ENCODE data around the gene LHFPL2.

LHFPL2 gene

DNA sequence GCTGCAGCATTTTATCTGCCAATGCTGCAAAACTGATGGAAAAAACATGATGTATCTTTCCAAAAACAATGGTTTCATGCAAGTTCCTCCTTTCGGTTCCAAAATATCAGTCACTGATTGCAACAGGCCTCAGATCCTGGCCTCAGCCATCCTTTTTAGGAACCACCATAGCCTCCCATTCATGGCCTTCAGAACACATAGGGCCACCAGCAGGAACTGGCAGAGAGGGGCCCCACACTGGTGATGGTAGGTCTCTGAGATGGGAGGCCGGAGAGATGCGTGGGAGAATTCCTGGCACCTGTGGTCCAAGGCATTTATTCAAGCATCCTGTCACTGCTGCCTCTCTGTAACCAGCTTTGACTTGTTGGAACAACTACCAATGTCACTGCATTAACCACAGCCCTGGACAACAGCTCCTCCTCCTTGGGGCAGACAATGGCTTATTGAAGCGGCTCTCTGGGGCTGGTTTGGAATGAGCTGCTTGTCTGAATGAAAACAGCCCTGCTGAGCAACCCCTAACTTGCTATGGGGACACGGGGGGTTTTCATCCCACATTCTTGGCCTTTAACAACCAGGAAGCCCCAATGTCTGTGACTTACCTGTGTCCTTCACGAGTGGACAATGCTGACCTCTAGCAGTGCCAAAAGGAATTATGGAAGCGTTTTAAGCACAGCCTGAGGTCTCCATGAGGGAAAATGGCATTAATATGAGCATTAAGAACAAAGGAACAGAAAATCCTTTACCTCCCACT lies 108.1 kb downstream of the LHFPL2 start:
- DNase-seq, result no peak

DNA sequence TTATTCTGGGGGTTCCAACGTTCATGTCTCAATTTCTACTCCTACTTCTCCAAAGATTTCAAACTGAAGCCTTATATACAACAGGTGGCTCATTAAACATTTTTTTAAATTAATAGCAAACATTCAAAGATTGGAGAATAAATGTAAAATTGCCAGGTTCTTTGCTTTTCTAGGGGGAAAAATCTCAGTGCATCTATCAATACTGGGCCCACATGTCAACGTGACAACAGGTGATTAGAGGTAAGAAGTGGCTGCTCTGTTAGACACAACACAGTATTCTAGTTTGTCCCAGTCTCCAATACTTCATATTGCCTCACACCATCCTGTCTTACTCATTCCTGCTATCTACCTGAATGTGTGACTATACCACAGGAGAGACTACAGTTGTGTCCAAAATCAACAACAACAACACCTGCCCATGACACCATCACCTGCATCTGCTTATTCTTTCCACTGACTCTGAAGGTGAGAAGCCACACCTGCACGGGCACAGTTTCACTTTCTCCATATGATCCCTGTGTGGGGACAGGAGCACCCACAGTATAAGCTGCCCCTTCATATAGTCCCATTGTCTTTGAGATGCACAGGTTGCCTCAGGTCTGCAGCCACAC lies 110.2 kb downstream of the LHFPL2 start:
- no peak for DNase-seq

DNA sequence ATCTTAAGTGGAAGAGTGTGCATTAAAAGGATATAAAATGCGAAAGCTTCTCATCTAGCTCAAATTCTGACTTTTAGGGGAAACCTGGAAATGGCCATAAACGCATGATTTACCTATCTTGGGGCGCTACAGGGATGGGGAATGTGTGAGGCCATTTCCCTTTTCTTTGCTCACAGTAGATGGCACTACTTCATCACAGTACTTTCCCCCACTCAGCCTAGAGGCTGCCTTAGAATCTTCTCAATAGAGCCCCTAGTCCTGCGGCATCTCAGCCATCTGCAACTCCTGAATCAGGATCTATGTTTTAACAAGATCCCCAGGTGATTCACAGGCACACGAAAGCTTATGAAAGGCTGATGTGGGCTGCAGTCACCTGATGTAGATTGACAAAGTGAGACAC lies 110.8 kb downstream of the LHFPL2 start:
- peak; percentile 81 for DNase-seq

DNA sequence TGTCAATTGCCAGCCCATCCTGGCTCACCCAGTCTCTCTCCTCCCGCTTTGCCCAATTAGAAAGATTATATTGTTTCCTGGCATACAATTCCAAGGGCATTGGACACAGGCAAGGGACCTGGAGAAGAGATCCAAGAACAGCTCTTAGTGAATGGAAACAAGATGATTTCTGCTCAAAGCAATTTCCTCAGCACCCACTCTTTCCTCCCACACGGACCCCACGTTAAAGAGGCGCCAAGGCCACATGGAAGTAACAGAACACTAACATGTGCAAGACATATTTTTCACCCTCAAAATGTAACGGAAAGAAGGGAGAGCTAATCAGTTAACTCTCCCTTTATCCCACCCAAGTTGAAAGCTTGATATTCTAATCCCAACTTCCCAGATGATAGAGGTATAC lies 111.2 kb downstream of the LHFPL2 start:
- no peak for DNase-seq

DNA sequence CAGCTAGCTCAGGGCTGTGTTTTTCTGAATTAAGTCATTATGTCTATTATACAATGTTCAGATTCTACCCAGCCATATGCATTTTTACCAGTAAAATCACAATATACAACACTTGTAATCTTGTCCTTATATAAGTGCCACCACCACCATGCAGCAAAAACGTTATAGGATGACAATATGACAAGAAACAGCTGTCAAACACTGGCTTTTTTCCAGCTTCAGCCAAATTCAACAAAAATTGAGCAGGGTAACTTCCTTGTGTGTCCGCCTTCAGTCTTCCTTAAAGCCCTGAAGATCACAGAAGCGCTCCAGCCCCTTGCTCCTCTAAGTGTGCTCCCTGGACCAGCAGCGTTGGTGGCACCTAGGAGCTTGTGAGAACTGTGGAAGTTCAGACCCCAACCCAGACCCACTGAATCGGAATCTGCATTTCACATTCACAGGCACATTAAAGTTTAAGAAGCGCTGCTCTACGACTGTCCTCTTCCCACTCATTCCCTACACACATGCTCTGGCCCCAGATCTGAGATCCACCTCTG lies 111.8 kb downstream of the LHFPL2 start:
- no peak for DNase-seq

DNA sequence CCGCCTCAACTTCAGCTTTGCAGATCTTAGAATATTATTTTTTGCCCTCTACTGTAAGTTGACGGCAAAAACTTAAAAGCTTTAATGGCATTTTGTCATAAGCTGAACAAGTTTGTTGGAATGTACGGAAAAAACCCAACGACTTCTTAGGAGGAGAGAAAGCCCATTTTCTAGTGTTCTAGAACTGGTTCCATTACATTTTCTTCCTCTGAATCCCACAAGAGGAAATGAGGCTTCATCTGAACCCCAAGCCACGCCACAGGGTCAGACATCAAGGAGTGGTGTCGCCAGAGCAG lies 113.7 kb downstream of the LHFPL2 start:
- DNase-seq, result no peak

DNA sequence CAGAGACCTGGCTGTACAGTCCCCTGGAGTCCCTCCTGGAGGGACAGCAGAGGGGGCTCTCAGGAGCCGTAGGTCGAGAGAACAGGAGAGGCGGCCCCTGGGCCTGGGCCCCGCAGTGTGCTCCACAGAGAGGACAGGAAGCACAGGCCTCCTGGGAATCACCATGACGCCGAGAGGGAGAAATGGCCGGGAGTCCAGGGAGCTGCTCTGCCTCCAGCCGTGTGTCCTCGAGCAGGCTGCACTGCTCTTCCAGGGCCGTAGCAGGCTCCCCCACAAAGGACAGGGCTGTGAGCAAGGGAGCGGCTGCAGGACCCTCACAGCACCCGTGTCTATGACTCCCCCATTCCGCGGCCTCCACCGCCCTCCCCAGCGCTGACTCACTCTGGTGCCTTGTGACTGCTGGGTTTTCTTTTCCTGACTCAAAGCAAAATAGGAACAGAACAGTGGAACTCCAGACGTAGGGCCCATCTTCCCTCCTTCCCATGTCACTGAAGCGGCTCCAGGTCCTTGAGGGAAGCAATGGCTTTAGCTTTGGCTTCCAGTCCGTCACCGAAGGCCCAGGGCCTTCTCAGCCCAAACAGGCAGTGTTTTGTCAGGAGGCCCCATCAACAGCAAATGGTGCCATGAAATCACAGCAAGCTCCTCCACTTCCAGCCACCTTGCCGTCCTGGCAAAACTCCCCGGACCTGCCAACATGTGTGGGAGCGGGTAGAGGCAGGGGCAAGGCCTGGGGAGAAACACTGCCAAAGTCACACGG lies 114.2 kb downstream of the LHFPL2 start:
- no peak for DNase-seq

DNA sequence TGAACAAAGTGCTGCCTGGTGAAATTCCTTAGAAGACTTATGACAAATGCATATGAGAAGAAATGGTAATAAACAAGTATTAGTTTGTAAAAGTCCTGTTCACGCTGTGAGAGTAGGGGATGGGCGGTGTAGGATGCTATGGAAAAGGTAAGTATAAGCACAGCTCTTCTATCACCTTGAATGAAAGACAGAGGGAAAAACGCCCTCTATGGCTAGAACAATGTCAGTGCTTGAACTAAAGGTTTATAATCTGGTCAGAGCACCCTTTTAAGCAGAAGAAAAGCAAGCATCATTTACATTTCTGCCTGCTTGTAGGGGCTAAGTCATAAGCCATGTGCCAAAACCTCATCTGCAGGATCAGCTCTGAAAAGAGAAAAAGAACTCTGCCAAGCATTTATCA lies 115.2 kb downstream of the LHFPL2 start:
- DNase-seq, result peak; percentile 79

DNA sequence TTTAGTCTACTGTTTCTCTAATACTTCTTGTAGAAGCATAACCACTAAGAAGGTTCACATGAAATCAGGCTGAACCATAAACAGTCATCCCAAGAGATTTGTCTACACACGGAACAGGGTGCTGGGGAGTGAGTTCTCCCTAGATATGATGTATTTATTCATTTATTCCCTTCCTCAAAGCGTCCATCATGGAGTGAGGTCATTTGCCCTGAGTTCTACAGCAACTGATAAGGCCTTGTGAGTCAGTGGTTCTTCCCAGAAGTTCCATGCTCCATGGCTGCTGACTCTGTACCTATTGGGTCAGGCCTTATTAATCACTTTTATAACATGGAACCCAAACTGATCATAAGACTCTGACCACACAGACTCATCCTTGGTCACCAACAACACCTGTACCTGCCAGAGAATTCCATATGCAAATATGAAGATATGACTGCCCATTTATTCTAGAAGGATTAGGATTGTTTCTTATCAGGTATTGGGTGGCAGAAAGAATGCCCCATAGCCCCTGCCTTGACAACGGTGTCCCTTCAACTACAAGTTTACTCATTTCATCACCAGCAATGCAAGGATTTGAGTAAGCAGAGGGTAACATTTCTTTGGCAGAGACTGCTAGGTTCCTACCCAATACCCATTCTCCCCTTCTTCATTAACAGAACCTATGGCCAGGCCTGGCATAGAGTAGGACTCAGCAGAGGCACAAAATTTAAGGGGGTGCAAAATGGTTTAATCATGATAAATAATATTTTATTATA lies 118.1 kb downstream of the LHFPL2 start:
- no peak for DNase-seq

DNA sequence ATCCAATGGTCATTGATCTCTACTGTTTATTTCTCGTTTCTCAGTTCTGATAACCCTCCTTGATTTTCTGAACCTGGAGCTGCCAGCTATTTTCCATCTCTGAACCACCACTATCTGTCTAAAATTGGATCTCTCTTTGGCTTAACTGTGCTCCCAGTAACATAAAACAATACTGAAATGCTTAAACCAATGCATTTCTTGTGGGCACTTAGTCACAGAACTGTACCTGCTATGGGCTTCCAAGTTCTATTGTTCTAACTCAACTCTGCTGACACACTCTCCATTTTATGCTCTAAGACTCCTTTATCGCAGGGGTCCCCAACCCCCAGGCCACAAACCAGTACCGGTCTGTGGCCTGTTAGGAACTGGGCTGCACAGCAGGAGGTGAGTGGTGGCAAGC lies 120.6 kb downstream of the LHFPL2 start:
- no peak for DNase-seq

DNA sequence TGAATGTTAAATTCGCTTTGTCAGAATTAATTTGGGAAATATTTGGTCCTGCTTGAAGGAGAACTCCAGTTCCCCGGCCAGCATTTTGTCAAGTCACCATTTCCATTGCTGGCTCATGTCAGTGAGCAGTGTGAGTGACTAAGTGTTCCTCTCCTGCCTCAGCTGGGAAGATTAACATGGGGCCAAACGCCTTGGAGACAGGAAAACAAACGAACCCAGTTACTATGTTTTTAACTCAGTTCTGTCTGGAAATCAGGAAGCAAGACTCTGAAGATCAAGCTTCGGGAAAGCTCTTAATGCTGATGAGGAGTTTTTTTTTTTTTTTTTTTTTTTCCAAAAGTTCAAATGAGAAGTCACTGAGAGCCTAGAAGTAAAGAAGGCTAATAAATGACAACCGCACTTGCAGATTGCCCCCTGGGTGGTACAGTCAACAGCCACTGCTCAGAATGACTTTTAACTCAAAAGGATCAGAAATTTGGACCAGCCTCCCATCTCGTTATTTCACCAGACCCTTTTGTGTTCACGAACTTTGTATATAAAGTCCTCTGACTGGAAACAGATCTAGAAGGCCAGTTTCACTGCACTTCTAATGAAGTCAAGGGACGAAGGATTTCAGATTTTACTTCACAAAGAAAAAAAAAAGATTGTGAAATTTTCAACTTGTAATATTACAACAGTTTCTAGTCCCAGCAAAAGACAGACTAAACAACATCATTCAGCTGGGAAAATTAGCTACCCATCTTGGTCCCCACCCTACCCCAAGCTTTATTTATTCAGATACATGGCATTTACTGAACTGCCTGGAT lies 121.3 kb downstream of the LHFPL2 start:
- DNase-seq, result no peak

DNA sequence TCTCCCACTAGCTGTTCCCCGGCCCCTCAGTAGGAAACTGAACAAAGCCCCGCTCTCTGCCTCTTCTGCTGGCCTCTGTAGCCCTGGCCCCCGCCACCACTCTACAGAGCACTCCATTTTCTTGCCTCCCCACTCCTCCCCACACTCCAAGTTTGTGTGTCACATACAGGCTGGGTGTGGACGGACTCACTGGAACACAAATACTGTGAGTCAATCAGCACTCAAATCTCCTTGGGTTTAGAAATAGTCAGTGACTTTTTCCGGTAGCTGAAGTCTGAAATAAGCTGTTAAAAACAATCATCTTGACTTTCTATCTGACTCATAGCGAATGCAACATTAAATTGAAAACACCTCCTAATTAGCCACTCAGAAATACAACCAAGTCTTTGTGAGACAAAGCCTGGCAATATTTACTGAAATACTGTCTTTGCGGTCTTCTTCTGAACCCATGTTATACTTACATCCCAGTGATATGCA lies 122.5 kb downstream of the LHFPL2 start:
- no peak for DNase-seq

DNA sequence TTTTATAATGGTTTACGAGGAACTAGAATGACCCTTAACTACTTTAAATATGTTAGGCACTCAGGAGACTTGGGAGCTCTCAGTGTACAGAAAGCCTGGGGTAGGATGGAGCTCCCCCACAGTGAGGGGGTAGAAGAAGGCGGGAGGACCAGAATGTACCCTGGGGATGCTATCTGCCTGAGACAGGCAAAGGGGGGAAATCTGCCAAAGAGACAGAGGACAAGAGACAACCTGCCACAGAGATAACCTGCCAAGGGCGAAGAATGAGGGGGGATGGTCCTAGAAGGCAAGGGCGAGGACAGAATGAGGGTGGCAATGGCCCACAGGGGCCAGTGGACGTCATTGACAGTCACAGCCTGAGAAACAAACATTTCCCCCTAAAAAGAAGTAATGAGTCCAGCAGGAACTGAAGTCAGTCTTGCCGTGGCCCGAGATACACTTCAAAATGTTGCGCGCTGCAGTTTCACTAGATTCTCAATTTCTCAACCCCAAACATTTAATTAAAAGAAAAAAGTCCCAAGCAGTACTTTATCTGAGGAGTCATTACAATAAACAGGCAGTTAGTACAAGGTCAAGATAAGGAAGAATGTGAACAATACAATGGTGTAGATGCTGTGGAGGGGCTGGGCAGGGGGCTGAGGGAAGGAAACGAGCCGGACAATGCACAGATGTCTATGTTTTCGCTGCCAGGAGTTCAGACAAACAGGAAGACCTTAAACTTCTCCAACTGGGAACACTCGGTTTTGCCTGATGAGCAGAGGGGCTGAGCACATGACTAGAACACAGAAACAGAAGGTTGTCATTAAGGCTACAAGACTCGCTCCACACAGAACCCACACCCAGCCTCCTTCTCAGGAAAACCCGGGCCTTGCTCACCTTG lies 125.0 kb downstream of the LHFPL2 start:
- DNase-seq, result peak; percentile 88

DNA sequence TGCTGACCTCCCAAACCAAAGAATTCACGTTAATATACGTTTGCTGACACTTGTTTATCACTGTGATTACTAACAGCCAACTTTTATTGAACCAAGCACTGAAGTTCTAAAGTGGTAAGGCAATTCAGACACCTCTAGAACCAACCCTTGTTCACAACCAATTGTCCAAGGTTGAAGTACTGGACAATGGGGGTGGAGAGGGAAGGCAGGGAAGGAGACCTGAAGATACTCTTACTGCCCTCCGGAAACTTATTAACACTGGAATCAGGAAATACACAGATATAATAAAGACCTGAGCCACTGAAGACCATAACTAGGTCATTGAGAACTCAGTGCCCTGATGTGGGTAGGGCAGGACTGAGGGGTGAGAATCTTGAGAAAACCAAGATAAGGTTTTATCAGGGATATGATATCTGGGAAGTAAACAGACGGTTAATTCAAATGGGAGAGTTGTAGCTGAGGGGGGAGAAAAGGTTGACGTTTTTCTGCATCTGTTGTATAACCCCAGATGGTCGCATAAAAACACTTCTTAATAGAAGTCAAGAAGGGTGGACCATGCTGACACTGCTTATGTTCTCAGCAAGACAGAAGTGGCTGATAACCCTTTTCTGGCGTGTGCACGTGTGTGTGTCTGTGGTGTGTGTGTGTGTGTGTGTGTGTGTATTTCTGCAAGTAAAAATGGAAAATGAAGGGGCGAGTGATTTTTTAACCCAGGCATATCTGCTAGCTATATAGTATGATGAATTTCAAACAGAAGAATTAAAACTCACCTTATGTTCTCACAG lies 125.9 kb downstream of the LHFPL2 start:
- DNase-seq, result peak; percentile 69

DNA sequence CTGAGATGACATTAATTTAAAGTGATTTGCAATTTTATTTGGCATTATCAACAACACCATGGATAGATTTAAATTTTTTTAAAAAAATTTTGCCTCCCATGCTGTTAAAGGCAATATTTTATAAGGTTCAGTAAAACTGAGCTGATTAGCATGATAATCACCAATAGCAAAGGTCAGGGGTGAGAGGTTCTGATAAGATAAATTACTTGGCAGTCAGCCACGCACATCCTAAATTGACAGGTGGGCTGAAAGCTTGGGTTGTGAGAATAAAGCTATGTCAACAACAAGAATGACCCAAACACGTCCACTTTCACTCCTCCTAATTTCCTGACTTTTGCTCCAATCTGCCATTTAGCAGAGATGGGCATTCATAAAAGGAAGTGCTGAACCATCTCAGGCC lies 127.1 kb downstream of the LHFPL2 start:
- no peak for DNase-seq

DNA sequence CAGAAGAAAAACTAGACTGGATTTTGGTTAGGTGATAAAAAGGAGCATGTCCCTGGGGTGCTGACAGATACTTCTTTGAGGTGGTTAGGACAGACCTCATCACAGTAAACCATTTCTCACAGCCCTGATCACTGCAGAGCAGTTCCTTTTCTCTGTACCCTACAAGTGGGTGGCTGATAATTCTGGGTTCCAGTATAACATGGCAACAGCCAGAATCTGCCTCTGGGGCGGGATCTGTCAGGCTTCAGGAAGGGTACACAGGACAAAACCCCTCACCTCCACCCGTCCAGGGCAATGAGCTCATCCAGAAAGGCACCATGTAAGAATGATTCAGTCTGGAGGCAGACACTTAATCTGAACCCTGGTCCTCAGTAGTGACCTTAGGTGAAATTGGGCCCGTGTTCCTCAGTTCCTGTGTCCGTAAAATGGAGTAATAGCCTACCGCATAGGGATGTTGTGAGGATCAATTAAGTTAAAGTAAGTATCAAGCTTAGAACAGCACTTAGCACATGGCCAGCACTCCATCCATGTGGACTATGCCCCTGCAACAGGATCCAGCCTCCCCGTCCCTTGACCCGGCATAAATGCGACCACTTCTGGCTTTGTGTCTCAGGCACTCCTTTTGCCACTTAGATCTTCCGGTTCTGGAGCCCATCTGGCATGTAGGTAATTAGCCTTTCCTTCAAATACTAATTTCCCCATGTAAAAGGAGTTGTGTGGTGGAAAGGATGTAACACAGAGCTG lies 129.2 kb downstream of the LHFPL2 start:
- no peak for DNase-seq

DNA sequence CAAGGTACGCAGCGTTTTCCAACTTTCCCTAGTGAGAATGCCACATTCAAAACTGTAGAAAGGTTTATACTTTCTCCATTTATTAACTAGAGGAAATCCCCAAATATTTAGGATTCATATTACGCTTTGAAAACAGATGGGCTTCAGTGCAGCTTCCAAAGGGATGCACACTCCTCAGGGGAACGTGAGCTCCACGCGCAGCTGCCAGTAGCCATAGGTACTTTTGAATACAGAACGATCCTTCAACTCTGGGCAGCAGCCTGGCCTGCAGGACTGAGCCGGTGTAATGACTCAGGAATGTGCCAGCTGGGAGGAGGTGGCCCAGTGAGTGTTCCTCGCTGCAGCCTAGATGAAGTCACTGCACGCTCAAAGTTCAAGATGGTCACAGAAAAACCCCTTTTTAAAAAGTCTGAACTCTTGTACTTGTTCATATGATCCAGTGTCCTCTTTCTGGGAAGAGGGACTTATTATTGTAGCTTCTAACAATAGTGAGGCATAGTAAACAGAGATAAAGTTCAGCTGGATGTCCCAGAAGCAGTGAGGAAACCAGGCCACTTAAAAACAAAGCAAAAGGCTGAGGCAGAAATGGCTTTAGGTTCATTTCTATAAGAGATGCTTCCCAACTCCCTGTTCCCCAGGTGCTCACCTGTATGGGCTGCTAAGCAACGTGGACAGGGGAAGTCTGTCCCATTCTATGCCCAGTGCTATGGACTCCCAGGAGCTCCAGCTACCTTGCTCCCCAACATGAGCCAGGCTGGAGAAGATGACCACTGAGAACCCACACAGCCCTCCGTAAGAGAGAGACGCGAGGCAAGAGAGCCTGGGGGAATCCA lies 130.0 kb downstream of the LHFPL2 start:
- no peak for DNase-seq

DNA sequence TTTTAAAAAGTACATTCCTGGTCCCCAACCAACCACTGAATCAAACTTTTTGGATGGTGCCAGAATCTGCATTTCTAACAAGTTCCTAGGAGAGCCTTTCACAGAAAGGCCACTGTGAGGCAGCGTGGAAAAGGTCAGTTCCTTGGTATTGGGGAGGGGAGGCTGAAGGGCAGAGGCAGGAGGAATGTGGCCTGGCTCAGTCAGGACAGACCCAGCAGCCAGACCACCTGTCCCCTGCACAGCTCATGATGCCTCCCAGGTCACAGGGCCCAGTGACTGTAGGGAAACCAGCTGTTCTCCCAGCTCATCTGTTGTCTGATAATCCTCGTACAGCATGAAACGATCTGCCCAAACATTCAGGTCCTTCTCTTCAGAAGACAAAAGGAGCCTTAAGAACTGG lies 132.9 kb downstream of the LHFPL2 start:
- no peak for DNase-seq

All from hematopoietic multipotent progenitor cell treated with erythropoietin and hydrocortisone succinate and interleukin-3 and kit ligand, for 6 days (in vitro differentiated cells).